SK-MEL-5 (cell line): ENCODE data around the gene GDAP2. TPM values are rescaled to one million over a fixed set of nuclear protein-coding genes. Genes with fewer than 3 reads are reported as not detected.
"Not testable (repeated sequence)": the region's sequence is repeated elsewhere in the genome, so short reads cannot be mapped to it uniquely, and the experiment has no call there.

Source experiments
- DNase-seq: peaks from one replicate; pipeline ENCODE4 v3.0.0-alpha.2; 2016; ENCODE audit warnings: low read depth, low spot score
- in situ Hi-C: cut with HindIII; loops from 2 replicates; pipeline ENCODE4 v1.10.0; 2016; ENCODE audit warnings: low sequenced_read_pairs, high pct_unique_total_duplicates, low pct_unique_long_range_greater_than_20kb
- total RNA-seq: library from RNA; depleted of rRNA; stranded (reverse); fragments of >200 nt; shearing (Covaris generic); gene quantifications from 2 replicates; pipeline ENCODE4 v1.2.3, GENCODE V29; 2014

The GDAP2 gene
- total RNA-seq, 1 experiment from 2014 or later: 18.3 TPM

- in situ Hi-C loops: no loop called here
- no peak for DNase-seq
Measured at GRCh38 chr1:117857418-117857817, 72.0 kb downstream of the GDAP2 start.

DNA sequence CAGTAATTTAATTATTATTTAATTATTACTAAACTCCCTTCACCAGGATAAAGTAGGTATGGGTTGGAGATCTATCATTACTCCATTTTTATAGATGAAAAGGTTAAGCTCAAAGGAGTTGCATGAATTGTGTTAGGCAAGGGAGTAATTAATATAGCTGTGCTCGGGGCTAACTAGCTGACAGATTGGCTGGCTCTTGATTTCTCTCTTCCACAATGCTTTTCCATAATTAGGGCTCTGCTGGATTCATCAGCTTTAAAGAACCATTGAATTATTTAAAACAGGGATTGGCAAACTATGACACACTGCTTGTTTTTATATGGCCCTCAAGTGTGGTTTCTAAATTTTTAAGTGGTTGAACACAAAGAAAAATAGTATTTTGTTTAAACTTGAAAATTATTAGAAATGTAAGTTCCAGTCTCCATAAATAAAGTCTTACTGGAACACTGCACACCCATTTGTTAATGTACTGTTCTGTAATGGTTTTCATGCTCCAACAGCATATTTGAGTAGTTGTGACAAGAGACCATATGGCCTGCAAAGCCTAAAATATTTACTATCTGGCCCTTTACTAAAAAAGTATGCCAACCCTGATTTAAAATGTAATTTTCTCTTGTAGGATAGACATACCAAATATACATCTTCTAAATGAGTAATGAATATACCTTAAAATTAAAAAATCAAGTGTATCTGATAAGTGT is 76.4 kb downstream of the GDAP2 start:
- DNase-seq: no peak
- in situ Hi-C loops: no loop called here

DNA sequence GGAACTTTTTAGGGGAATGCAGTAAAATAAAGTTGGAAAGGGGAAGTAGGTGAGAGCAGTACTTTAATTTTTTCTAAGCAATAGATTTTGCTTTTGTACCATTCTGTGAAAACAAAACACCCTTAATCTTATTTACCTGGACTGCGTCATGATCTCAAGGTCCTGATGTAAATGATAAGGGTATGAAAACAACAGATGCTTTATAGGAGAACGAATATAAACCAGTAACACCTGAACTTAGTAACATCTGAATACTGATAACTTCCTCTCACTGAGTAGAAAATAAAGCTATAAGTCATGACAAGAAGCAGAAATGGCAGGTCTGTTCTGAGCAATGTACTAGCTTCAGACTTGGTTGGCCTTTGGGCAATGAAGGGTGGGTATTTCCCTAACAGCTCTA is 77.7 kb downstream of the GDAP2 start:
- in situ Hi-C loops: no loop called here
- DNase-seq: no peak

- in situ Hi-C loops: no loop called here
- DNase-seq: no peak
Measured at GRCh38 chr1:117846674-117847425, 82.6 kb downstream of the GDAP2 start.

GRCh38 chr1:117844478-117844877 is 84.9 kb downstream of the GDAP2 start:
- in situ Hi-C loops, DNase-seq: not testable (repeated sequence)

DNA sequence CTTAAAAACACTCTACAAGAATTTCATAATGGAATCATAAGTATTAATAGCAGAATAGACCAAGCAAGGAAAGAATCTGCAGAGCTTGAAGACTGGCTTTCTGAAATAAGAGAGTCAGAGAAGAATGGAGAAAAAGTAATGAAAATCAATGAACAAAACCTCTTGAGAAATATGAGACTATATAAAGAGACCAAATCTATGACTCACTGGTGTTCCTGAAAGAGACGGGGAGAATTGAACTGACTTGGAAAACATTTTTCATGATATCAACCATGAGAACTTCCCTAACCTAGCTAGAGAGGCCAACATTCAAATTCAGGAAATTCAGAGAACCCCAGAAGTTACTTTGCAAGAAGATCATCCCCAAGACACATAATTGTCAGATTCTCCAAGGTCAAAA is 85.6 kb downstream of the GDAP2 start:
- in situ Hi-C loops: no loop called here
- DNase-seq: no peak

- peak; percentile 38 for DNase-seq
- in situ Hi-C loops: no loop called here
Measured at GRCh38 chr1:117842408-117843170, 86.8 kb downstream of the GDAP2 start.

GRCh38 chr1:117841117-117841650 is 88.2 kb downstream of the GDAP2 start:
- in situ Hi-C loops: no loop called here
- no peak for DNase-seq

- in situ Hi-C loops: no loop called here
- no peak for DNase-seq
Measured at GRCh38 chr1:117838911-117839310, 90.5 kb downstream of the GDAP2 start.

GRCh38 chr1:117836069-117836468 is 93.4 kb downstream of the GDAP2 start:
- DNase-seq: no peak
- in situ Hi-C loops: no loop called here

DNA sequence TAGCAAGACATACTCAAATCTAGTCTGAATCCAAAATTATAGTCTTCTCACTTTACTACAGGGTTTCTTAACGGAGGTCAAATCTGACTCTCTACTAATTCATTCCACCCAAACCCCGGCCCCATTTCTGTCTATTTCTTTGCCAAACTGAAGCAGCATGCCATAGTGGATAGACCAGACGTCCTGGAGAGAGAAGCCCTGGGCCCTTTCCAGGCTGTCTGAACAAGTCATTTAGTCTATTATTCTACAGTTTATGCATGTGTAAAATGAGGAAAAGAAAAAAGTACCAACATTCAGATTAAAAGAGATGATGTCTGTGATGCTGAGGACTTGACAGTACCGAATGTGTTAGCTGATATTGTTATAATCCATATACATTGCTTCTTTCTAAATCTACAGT is 95.0 kb downstream of the GDAP2 start:
- no peak for DNase-seq
- in situ Hi-C loops: no loop called here

DNA sequence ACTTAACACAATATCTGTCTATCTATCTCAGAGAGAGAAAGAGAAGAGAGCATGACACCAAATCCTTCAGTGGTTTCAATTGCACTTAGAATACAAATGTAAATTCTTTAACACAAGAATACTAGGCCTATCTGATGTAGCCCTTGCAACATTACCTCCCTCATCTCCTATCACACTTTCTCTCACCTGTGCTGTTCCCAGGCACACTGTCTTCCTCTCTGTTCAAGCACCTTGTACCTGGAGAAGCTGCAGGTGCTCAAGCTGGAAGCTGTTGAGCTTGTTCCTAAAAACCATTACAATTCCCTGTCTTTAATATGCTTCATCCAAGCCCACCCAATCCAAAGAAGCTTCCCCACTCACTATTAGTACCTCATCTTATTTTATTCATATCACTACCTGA is 97.0 kb downstream of the GDAP2 start:
- no peak for DNase-seq
- in situ Hi-C loops: no loop called here

DNA sequence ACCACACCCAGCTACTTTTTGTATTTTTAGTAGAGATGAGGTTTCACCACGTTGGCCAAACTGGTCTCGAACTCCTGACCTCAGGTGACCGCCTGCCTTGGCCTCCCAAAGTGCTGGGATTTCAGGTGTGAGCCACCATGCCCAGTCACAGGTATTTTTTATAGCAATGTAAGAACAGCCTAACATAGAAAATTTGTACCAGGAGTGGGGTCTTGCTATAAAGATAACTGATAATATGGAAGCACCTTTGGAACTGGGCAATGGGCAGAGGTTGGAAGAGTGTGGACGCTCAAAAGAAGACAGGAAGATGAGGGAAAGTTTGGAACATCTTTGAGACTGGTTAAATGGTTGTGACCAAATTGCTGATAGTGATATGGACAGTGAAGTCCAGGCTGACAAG is 99.2 kb downstream of the GDAP2 start:
- in situ Hi-C loops: no loop called here
- DNase-seq: no peak

DNA sequence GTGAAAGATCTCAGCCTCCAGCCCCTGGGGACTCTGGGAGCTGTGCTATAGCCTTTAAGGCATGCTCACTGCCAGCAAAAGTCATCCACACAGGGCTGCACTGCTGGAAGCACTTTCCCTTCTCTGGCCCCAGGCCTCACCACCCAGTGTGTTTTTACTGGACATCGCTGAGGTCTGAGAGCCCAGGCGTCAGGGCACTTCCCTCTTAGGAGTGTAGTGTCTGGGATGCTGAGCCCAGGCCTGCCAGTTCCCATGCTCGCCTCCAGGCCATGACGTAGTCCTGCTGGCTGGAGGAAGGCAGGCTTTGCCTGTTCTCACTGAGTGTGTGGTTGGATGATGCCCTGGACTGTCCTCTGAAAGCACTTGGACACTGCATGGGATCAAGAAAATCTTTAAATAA is 101.2 kb downstream of the GDAP2 start:
- DNase-seq: no peak
- in situ Hi-C loops: no loop called here

GRCh38 chr1:117826540-117827078 is 102.8 kb downstream of the GDAP2 start:
- in situ Hi-C loops: no loop called here
- DNase-seq: no peak

GRCh38 chr1:117826119-117826518 is 103.3 kb downstream of the GDAP2 start:
- in situ Hi-C loops: no loop called here
- DNase-seq: no peak

DNA sequence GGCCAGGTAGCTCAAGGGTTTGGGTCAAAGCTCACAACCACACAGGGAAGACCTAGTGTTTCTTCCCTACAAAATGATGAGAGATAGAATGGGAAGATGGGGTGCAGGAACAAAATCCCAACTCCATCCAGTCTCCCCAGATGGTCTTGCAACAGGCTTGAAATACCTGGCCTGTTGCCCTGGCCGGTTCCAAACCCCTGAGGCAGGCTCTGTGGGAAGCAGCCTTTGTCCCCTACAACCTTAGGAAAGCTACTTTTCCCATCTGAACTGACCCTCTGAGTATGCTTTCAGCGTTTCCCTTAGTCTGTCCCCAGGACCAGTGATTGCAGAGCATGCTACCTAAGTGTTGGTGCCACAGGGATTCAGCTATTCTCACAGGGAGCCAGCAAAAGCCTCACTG is 104.0 kb downstream of the GDAP2 start:
- no peak for DNase-seq
- in situ Hi-C loops: no loop called here

DNA sequence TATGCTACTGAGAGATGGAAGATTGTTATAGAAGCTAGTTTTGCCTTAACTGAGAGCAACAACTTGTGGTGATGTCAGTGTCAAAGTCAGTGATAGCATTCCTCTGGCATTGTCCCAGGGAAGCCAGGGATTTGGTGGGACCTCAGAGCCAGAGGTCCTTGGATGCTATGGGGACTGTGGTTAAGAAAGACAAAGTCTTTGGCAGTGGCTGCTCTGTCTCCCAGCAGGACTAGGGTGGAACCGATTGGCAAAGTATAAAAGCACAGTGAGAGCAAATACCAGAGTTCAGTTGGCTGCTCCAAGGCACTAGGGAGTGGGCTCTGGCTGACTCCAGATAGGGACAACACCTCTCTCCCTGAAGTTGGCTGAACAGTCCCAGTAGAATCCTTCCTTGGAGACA is 104.8 kb downstream of the GDAP2 start:
- in situ Hi-C loops: no loop called here
- no peak for DNase-seq
